Esophagus muscularis mucosa (tissue), 4 donors: ENCODE data around the gene P2RY4. TPM values are rescaled to one million over a fixed set of nuclear protein-coding genes. Genes with fewer than 3 reads are reported as not detected.

Source experiments
- DNase-seq: peaks from one replicate; pipeline ENCODE4 v3.0.0-alpha.2; 2017; ENCODE audit errors: extremely low spot score
- H3K27ac ChIP-seq, 4 donors: fragments of 200-600 bp; sonication (generic); replicated peaks in 1 of 4; 1 replicate in 3 of 4; 2 replicates in 1 of 4; pipeline ENCODE4 v1.5.1; 2016 to 2019; ENCODE audit warnings: mild to moderate bottlenecking in 1 of 4
- H3K27me3 ChIP-seq, 4 donors: fragments of 200-600 bp; sonication (generic); one replicate each; pipeline versions ENCODE4 v1.5.1 to v1.6.0; 2016 to 2019
- H3K36me3 ChIP-seq, 4 donors: fragments of 200-600 bp; sonication (generic); one replicate each; pipeline ENCODE4 v1.5.1; 2016 to 2019
- H3K4me1 ChIP-seq, 4 donors: fragments of 200-600 bp; sonication (generic); one replicate each; pipeline ENCODE4 v1.5.1; 2016 to 2019
- H3K4me3 ChIP-seq, 4 donors: fragments of 200-600 bp; sonication (generic); 1 replicate in 2 of 4; 2 replicates in 2 of 4; pipeline ENCODE4 v1.5.1; 2016 to 2019; ENCODE audit warnings: mild to moderate bottlenecking in 4 of 4, moderate library complexity in 1 of 4
- H3K9me3 ChIP-seq, 4 donors: fragments of 200-600 bp; sonication (generic); 1 replicate in 3 of 4; 2 replicates in 1 of 4; pipeline ENCODE4 v1.5.1; 2016 to 2019
- EP300 ChIP-seq: sonication (generic); formaldehyde crosslinking; IDR thresholded peaks from one replicate; pipeline ENCODE4 v1.6.1; 2017; ENCODE audit warnings: antibody characterized with exemption
- POLR2A ChIP-seq: fragments of 450-650 bp; IDR thresholded peaks from one replicate; pipeline ENCODE4 v1.6.1; 2017; ENCODE audit warnings: antibody characterized with exemption, moderate library complexity, mild to moderate bottlenecking, low read depth
- POLR2AphosphoS5 ChIP-seq, 2 donors: sonication (generic); formaldehyde crosslinking; IDR thresholded peaks; one replicate each; pipeline ENCODE4 v1.6.1; 2017; ENCODE audit warnings: antibody characterized with exemption in 2 of 2
- WGBS: methylation state at CpG from one replicate; pipeline ENCODE4 v1.1.5; 2018; 5-methylcytosine and 5-hydroxymethylcytosine counted together
- intact Hi-C: fragments of 100-400 bp; cut with DNase I; formaldehyde crosslinking; loops from one replicate; pipeline ENCODE4 v1.15.1; 2023
- total RNA-seq, 4 donors: library from RNA; depleted of rRNA; stranded (reverse); fragments of >200 nt; gene quantifications; one replicate each; pipeline versions ENCODE4 v1.1.0 to v1.2.1, GENCODE V29; 2016
- TF ChIP-seq, protein P1 (sequence below), 3 experiments: fragments of 200-600 bp in 2 of 3; fragments of 450-650 bp in 1 of 3; sonication (generic) in 2 of 3; IDR thresholded peaks; one replicate each; pipeline ENCODE4 v1.5.1; 2017 to 2019; ENCODE audit warnings: antibody characterized with exemption in 3 of 3, mild to moderate bottlenecking in 2 of 3, moderate library complexity in 1 of 3

Gene P2RY4
- total RNA-seq, 4 donors from 2014 or later: 0.23 to 1.2 TPM; not detected in 2

DNA sequence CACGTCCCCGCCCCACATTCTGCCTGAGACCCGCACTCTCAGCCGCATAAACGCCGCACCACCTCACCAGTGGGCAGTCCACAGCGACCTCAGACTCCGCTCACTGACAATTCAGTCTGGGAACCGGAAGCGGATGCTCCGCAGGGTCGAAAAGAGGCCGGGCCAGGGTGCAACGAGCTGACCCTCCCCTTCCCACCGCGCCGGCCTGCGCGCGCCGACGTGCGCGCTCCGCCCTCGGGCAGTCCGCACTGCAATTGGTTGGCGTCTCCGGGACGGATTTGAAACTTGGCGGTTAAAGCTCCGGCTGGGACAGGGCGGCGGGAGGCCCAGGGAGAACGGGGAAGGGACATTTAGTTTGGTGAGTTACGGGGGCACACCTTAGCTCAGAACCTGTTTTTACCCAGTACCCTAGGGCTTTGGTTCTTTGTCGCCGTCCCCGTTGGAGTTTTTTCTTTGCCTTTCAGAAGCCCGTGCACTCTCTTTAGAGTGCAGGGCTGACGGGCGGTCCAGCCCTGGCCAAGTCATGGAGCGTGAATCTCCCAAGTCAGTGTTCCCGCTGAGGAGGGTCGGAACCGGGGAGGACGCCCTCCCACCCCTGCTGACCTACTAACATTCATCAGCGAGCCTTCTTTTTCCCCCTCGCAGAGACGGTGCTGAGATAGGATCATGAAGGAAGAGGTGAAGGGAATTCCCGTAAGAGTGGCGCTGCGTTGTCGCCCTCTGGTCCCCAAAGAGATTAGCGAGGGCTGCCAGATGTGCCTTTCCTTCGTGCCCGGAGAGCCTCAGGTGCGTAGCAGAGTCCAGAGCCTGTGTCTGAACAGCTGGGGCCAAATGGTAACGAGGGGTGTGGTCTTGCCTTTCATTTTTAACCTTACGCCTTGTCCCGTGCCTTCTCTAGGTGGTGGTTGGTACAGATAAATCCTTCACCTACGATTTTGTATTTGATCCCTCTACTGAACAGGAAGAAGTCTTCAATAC, 30.1 kb upstream of the P2RY4 start, which contains the start of the genes KIF4A and PDZD11:
TSS of gene KIF4A (plus strand) at position 312 of the 978 bp plus-strand sequence. CDS start at position 667, 355 bp downstream.
TSS of gene PDZD11 (minus strand) at position 135 of the 978 bp plus-strand sequence. CDS start 586 bp downstream, outside the sequence.
- Histone ChIP-seq H3K4me3 (peak within 1 kb of the TSS; percentile 53 to 63 (median 56)), H3K9me3 (no peaks in the 10 kb centered on the region), H3K4me1 (peaks cover 8 to 15% (median 12%) of the 10 kb centered on the region in 4 donors), H3K27me3 (no peaks in the 10 kb centered on the region), H3K36me3 (peaks cover 0 to 31% (median 17%) of the 10 kb centered on the region in 4 donors), H3K27ac (peak within 1 kb of the TSS; percentile 58 to 80 (median 73))
- no peak for TF ChIP-seq EP300
- peak; percentile 32 to 66 for TF ChIP-seq POLR2AphosphoS5 (IDR thresholded peaks at IDR 0.05)
- TF ChIP-seq, protein P1, sequence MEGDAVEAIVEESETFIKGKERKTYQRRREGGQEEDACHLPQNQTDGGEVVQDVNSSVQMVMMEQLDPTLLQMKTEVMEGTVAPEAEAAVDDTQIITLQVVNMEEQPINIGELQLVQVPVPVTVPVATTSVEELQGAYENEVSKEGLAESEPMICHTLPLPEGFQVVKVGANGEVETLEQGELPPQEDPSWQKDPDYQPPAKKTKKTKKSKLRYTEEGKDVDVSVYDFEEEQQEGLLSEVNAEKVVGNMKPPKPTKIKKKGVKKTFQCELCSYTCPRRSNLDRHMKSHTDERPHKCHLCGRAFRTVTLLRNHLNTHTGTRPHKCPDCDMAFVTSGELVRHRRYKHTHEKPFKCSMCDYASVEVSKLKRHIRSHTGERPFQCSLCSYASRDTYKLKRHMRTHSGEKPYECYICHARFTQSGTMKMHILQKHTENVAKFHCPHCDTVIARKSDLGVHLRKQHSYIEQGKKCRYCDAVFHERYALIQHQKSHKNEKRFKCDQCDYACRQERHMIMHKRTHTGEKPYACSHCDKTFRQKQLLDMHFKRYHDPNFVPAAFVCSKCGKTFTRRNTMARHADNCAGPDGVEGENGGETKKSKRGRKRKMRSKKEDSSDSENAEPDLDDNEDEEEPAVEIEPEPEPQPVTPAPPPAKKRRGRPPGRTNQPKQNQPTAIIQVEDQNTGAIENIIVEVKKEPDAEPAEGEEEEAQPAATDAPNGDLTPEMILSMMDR (IDR thresholded peaks at IDR 0.05): no peak
- TF ChIP-seq POLR2A: no peak
- intact Hi-C loops: loop anchor here (10.0 kb wide), 1 partner anchor 145 kb away; no protein-coding TSS in a partner anchor
- DNase-seq: peak; percentile 92
- WGBS: 31% methylated on average over 44 of the region's 62 CpGs

DNA sequence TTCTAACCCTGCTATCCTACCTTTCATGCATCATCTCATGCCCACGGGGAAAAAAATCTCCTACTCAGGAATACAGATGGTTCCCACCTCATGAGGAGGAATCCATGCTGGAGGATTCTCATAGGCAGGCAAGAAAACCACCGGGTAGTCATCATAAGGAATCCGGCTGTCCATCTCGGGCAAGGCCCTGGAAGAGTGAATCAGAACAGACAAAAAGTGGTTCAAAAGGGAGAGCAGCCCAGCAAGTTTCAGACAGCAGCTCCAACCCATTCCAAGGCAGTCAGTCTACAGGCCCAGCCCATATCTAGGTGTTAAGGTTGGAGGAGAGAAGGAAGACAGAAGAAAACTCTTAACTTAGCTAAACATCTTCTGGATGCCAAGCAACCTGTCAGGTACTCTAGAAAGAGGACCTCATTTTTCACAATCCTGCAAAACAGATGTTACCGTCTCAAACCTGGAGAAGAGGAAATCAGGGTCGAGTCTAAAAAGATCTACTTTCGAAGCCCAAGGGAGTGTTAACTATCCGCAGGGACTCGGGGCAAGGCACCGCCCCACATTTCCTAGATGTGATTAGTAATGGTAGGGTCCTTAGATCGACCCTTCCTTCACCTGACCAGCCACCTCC, 29.3 kb upstream of the P2RY4 start:
- Histone ChIP-seq H3K9me3 (no peaks in the 10 kb centered on the region), H3K4me1 (peaks cover 8 to 15% (median 12%) of the 10 kb centered on the region in 4 donors), H3K36me3 (peaks cover 0 to 39% (median 17%) of the 10 kb centered on the region in 4 donors), H3K27ac (peak overlapping the region; percentile 58 to 80 (median 73)), H3K27me3 (no peaks in the 10 kb centered on the region), H3K4me3 (peak overlapping the region; percentile 53 to 63 (median 56))
- no peak for DNase-seq
- TF ChIP-seq EP300 (no peak), POLR2AphosphoS5 (IDR thresholded peaks at IDR 0.05) (no peak), POLR2A (no peak)
- TF ChIP-seq, protein P1 (IDR thresholded peaks at IDR 0.05): no peak
- intact Hi-C loops: no loop called here
- WGBS: 50% methylated on average over 11 of the region's 11 CpGs

DNA sequence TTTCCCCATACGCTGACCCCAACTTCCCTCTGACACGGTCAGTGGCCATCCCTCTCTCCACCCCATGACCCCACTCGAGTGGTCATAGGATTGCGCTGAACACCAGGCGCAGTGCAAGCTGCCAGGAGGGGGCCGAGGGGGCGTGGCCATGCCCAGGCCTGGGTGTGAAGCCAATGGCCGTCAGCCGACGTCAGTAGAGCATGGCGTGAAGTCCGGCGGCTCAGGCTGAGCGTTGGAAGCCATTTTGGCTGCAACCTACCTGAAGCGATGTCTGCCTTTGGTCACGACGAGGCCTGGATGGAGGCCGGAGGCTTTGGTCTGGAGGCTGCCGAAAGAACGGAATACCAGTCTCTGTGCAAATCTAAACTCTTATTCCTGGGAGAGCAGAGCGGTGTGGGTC, 21.9 kb upstream of the P2RY4 start, which contains the start of gene RAB41:
TSS of gene RAB41 (plus strand) at position 222 of the 400 bp plus-strand sequence. CDS start at position 268, 46 bp downstream.
- H3K27ac ChIP-seq: no peak within 1 kb of the TSS
- no peak within 1 kb of the TSS for H3K4me3 ChIP-seq
- TF ChIP-seq POLR2A (no peak), EP300 (no peak), POLR2AphosphoS5 (IDR thresholded peaks at IDR 0.05) (no peak)
- TF ChIP-seq, protein P1 (IDR thresholded peaks at IDR 0.05): no peak
- intact Hi-C loops: no loop called here
- H3K9me3 ChIP-seq: no peaks in the 10 kb centered on the region
- WGBS: 88% methylated on average over 21 of the region's 21 CpGs
- no peak for DNase-seq
- H3K27me3 ChIP-seq: no peaks in the 10 kb centered on the region
- no peaks in the 10 kb centered on the region for H3K4me1 ChIP-seq
- peaks cover 0 to 35% (median 8%) of the 10 kb centered on the region in 4 donors for H3K36me3 ChIP-seq

DNA sequence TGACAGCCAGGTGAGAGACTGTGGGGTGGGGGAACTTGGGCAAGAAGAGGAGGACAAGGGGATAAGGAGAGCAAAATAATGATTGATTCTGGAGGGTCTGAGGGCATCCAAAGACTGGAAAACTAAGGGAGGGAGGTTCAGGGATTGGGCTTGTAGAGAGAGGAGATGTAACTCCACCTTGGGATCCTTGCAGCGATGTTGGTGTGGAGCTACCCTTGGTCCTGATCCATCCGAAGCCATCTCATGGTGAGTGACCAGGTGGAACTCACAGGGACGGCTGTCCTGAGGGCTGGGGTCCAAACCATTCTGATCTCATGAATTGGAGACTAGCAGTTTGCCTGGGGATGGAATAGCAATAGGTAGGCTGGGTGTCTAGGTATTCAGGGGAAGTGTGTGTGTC, 20.6 kb upstream of the P2RY4 start:
- 60% methylated on average over 3 of the region's 3 CpGs for WGBS

More for the DNA sequence above, 20.6 kb upstream of the P2RY4 start:
- Histone ChIP-seq H3K4me3 (no peak overlapping the region), H3K9me3 (no peaks in the 10 kb centered on the region), H3K27me3 (no peaks in the 10 kb centered on the region), H3K4me1 (no peaks in the 10 kb centered on the region), H3K27ac (no peak overlapping the region), H3K36me3 (peaks cover 0 to 22% (median 0%) of the 10 kb centered on the region in 4 donors)
- TF ChIP-seq, protein P1 (IDR thresholded peaks at IDR 0.05): no peak
- TF ChIP-seq EP300: no peak
- no peak for TF ChIP-seq POLR2A
- TF ChIP-seq POLR2AphosphoS5 (IDR thresholded peaks at IDR 0.05): no peak
- intact Hi-C loops: no loop called here
- no peak for DNase-seq
